ENCODE measurements around the gene CER1. TPM values are rescaled to one million over a fixed set of nuclear protein-coding genes. Genes with fewer than 3 reads are reported as not detected.
"Not testable (repeated sequence)": the region's sequence is repeated elsewhere in the genome, so short reads cannot be mapped to it uniquely, and the experiment has no call there.

Gene CER1
- polyA plus RNA-seq, 4 donors, result 0.38 to 1.1 (median 0.55) TPM

DNA sequence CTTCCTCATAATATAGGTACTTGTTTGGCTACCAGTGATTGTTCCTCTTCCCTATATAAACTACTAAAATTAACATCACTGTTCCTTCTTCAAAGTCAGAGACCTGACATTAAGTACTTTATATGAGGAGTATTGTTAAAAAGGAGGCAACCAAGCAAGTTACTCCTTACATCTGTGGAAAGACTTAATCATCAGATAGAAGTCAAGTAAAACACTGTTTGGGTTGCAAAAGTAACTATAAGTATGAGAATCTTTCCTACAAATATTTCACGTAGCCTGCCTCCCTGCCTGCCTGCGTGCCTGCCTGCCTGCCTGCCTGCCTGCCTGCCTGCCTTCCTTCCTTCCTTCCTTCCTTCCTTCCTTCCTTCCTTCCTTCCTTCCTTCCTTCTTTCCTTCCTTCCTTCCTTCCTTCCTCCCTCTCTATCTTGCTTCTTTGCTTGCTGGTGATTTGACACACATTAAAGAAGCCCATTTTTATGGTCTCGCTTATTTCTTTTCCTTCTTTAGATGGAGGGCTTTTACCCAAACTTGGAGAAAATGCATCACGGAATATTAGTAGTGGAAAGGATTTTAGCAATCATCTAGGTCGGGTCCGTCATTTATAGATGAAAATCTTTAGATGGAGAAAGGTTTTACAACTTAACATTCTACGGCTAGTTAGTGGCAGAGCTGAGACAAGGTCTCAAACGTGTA is 3.2 kb downstream of the CER1 start:
- no peak for DNase-seq (ENCODE audit: low read depth in 4 of 4, low spot score in 3 of 4)

DNA sequence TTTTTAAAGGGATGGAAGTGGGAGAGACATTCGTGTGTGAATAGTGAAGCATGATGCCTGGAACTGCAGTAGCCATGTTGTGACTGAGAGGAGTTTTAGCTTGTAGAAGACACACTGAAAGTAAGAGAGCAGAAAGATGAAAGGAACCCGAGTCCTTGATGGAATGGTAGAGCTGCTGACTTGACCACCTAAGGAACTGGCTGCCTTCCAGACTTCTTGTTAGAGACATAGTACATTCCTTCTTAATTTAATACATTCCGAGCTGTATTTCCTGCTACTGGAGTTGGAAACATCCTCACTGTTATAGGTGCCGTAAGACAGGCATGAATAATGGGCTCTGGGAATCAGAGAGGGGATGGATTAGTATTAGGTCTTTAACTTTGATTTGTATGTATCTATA is 7.4 kb downstream of the CER1 start:
- no peak for DNase-seq (ENCODE audit: low read depth in 4 of 4, low spot score in 3 of 4)

- no peak for DNase-seq (ENCODE audit: low read depth in 4 of 4, low spot score in 3 of 4)
Measured at GRCh38 chr9:14713187-14713767, 9.3 kb downstream of the CER1 start.

DNA sequence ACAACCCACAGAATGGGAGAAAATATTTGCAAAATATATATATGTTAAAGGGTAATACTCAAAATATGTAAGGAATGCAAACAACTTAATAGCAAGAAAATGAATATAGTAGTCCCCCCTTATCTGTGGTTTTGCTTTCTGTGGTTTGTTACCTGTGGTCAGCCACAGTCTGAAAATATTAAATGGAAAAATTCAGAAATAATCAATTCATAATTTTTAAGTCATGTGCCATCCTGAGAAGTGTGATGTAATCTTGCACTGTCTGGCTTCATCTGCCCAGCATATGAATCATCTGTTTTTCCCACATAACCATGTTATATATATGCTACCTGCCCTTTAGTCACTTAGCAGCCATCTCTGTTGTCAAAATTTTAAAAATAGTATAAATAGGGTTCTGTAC is 11.7 kb downstream of the CER1 start:
- DNase-seq (ENCODE audit: low read depth in 4 of 4, low spot score in 3 of 4), result no peak

DNA sequence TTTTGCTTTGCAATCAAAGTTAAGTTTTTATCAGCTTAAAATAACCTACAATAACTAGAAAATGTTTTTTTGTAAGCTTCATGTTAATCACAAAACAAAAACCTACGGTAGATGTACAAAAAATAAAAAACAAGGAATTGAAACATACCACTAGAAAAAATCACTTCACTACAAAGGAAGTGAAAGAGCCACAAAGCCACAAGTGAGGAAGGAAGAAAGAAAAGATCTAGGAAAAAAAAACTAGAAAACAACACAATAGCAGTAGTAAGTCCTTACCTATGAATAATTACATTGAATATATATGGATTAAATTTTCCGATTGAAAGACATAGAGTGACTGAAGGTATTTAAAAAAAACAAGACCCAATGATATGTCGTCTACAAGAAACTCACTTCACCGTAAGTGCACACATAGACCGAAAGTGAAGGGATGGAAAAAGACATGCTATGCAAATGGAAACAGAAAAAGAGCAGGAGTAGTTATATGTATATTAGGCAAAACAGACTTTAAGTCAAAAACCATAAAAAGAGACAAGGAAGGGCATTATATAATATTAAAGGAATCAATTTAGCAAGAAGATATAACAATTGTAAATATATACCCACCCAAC is 15.9 kb downstream of the CER1 start:
- no peak for DNase-seq (ENCODE audit: low read depth in 4 of 4, low spot score in 3 of 4)

- DNase-seq (ENCODE audit: low read depth in 4 of 4, low spot score in 3 of 4), result no peak
Measured at GRCh38 chr9:14705079-14705478, 17.5 kb downstream of the CER1 start.

DNA sequence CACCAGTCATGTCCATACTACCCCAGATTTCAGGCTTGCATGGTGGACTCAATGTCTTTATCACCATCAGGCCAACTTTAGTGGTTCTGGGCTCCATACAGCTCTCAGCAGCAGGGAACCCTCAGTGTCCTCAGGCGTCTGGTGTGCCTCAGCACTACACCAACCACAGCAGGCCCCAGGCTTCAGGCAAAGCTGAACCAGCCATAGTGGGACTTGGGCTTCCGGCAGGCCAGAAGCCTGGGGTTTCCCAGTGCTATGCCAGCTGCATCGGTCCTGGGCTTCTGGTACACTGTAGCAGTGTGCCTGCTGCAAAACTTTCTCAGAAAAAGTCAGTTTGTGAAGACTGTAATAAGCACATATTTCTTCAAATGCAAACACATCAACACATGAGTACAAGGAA is 18.3 kb downstream of the CER1 start:
- no peak for DNase-seq (ENCODE audit: low read depth in 4 of 4, low spot score in 3 of 4)

DNA sequence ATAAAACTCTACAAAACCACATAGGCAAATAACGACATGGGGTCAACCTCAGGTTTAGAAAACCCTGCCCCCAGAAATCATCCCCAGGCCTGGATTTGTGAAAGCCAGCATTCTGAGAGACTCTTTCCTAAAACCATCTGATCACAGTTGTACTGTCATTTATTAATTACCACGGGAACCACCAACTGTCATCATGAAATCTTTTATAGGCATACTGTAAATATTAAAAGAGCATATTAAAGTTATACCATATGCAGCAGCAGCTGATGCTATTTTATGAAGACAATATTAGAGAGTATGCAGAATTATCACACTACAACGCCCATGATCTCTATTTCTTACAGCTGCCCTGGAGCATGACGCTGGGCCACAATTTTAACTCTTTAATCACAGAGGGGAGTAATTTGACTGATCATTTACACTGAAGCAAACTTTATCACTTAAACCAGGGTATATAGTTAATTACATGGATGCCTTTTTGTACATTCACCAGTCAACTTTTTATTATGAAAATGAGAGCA is 20.3 kb downstream of the CER1 start:
- DNase-seq (ENCODE audit: low read depth in 4 of 4, low spot score in 3 of 4), result no peak

GRCh38 chr9:14693251-14693861 is 29.2 kb downstream of the CER1 start, which contains the start of gene ZDHHC21:
TSS of gene ZDHHC21 (minus strand) at chr9:14693432. CDS start at chr9:14674340, 19,092 bp downstream.
- DNase-seq (ENCODE audit: low read depth in 4 of 4, low spot score in 3 of 4), result peak in 3 of 4 donors; percentile 20 to 52 (median 30)

DNA sequence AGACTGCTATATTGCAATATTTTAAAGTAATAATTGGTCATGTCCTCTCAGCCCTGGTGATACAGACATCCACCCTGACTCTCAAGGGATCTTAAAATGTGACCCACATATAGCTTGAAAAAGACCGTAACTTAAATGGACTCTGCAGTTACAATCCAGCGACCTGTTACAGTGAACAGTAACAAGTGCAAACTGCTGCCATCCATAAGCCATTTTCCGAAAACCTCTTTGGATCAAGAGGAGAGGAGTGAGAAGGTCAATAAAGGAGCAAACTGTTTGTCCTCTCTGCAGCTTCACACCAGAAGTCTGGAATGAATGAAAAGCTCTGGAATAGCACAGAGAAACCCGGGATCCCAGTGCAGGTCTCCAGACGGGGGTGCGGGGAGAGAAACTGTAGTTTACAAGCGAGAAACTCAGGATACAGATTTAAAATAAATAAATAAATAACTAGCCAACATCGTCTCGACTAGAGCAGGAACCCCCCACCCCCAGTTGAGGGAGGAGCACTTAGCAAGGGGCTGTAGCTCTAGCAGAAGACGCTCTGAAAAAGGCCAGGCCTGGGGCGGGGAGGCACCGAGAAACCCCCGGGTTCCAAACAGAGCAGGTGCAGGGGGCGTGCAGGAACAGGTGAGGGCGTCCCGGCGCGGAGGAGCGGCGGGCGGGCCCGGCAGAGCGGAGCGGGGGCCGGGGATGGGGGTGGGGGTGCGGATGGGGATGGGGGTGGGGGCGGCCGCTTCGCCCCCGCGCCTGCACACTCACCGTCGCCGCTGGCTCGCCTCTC is 29.9 kb downstream of the CER1 start:
- peak in 3 of 4 donors; percentile 18 to 26 (median 25) for DNase-seq (ENCODE audit: low read depth in 4 of 4, low spot score in 3 of 4)

GRCh38 chr9:14690948-14691730 is 31.4 kb downstream of the CER1 start:
- no peak for DNase-seq (ENCODE audit: low read depth in 4 of 4, low spot score in 3 of 4)

GRCh38 chr9:14687042-14687719 is 35.4 kb downstream of the CER1 start:
- no peak for DNase-seq (ENCODE audit: low read depth in 4 of 4, low spot score in 3 of 4)

DNA sequence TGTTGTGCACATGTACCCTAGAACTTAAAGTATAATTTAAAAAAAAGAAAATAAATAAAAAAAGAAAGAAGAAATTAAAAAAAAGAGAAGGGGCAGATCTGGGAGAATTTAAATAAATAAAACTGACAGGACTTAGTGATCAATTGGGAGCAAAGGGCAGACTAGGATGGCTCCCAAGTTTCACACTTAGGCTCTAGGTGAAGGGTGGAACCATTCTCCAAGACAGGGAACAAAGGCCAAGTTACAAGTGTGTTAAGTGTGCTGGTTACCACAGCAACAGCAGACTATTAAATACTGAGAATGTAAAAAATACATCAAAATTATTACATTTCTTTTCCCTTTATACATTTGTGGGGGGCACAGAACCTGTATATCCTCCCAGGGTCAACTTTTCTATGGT is 36.4 kb downstream of the CER1 start:
- no peak for DNase-seq (ENCODE audit: low read depth in 4 of 4, low spot score in 3 of 4)

- DNase-seq (ENCODE audit: low read depth in 4 of 4, low spot score in 3 of 4), result not testable (repeated sequence)
Measured at GRCh38 chr9:14682616-14683015, 39.9 kb downstream of the CER1 start.

DNA sequence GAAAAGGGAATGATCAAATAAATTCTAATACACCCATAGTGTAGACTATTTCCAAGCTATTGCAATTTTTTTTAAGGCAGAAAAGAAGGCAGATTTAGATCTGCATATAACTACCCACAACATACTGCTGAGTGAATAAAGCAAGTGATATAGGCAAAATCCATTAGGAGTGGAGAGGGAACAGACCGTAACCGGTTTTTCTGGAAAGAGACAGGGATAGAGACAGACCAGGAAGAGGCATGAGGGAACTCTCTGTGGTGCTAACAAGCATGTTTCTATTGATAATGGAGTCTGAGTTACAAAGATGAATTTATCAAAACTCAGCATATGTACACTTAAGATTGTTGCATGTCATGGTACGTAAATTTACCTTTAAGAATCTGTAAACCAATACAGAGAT is 43.8 kb downstream of the CER1 start:
- no peak for DNase-seq (ENCODE audit: low read depth in 4 of 4, low spot score in 3 of 4)

GRCh38 chr9:14677872-14678271 is 44.7 kb downstream of the CER1 start:
- DNase-seq (ENCODE audit: low read depth in 4 of 4, low spot score in 3 of 4), result no peak

DNA sequence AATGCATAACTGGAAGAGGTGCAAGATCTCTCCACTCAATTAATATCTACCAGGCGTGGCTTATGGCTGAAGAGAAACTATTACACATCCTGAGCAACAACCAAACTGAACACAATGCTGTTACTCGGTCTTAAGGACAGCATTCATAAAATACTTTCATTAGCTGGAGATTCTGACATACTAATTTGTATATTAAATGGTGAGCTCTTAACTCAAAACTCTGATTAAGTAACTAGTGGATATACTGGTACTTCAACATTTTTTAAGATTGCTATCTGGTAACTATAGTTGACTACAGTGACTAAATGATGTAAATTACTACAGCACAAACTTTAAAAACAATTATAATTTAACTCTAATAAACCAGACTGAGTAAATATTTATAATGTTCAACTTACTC is 45.1 kb downstream of the CER1 start:
- no peak for DNase-seq (ENCODE audit: low read depth in 4 of 4, low spot score in 3 of 4)

DNA sequence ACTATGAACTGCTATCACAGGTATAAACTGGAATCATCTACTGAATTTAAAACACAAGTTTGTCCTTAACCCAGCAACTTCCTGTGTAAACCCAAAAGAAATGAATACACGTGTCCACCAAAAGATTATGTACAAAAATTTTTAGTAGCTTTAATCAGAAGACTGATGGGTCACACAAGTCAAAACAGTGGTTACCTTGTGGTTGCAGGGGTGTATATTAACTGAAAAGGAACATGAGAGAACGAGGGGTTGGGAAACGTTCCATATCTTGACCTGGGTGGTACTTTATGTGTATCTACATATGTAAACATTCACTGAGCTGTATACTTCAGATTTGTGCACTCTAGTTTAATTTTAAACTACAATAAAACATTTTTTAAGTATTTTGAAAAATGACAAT is 47.9 kb downstream of the CER1 start:
- no peak for DNase-seq (ENCODE audit: low read depth in 4 of 4, low spot score in 3 of 4)

GRCh38 chr9:14671377-14671776 is 51.2 kb downstream of the CER1 start:
- no peak for DNase-seq (ENCODE audit: low read depth in 4 of 4, low spot score in 3 of 4)
